Mesendoderm (in vitro differentiated cells): ENCODE data around the gene ELOF1.

Experiments used
- DNase-seq: peaks from one replicate; pipeline ENCODE4 v3.0.0; 2013
- H2AK5ac ChIP-seq: 2 replicates; pipeline ENCODE4 v1.6.1; 2013; ENCODE audit warnings: low read length, inconsistent platforms
- H2BK120ac ChIP-seq: 2 replicates; pipeline ENCODE4 v1.6.1; 2013; ENCODE audit warnings: low read depth, mild to moderate bottlenecking, low read length, moderate library complexity, mixed read lengths
- H2BK15ac ChIP-seq: replicated peaks from 2 replicates; pipeline ENCODE4 v1.6.1; 2013; ENCODE audit warnings: low read depth, mild to moderate bottlenecking, moderate library complexity
- H2BK5ac ChIP-seq: 2 replicates; pipeline ENCODE4 v1.6.1; 2013; ENCODE audit warnings: low read length, inconsistent platforms
- H3K18ac ChIP-seq: 2 replicates; pipeline ENCODE4 v1.6.1; 2013; ENCODE audit warnings: mild to moderate bottlenecking, low read length, mixed read lengths
- H3K23ac ChIP-seq: one replicate; pipeline ENCODE4 v1.6.1; 2013; ENCODE audit warnings: low read length
- H3K27ac ChIP-seq: 2 replicates; pipeline ENCODE4 v1.5.1; 2013; ENCODE audit warnings: low read depth, mild to moderate bottlenecking, inconsistent platforms, low read length, moderate library complexity
- H3K27me3 ChIP-seq: 2 replicates; pipeline ENCODE4 v1.6.1; 2013; ENCODE audit warnings: low read length, control low read depth, mild to moderate bottlenecking, inconsistent platforms; ENCODE audit not compliant: insufficient read depth, poor library complexity
- H3K36me3 ChIP-seq: 2 replicates; pipeline ENCODE4 v1.6.1; 2013; ENCODE audit warnings: low read length, inconsistent platforms; ENCODE audit not compliant: control insufficient read depth, insufficient read depth
- H3K4ac ChIP-seq: one replicate; pipeline ENCODE4 v1.6.1; 2013; ENCODE audit warnings: low read depth, mild to moderate bottlenecking, low read length, moderate library complexity
- H3K4me1 ChIP-seq: 2 replicates; pipeline ENCODE4 v1.6.1; 2013; ENCODE audit warnings: low read depth, low read length, inconsistent platforms; ENCODE audit not compliant: control insufficient read depth
- H3K4me2 ChIP-seq: 2 replicates; pipeline ENCODE4 v1.6.1; 2013; ENCODE audit warnings: low read length
- H3K4me3 ChIP-seq: 2 replicates; pipeline ENCODE4 v1.5.1; 2013; ENCODE audit warnings: mild to moderate bottlenecking, low read length
- H3K56ac ChIP-seq: one replicate; pipeline ENCODE4 v1.6.1; 2013; ENCODE audit warnings: low read length
- H3K79me1 ChIP-seq: 2 replicates; pipeline ENCODE4 v1.6.1; 2013; ENCODE audit warnings: low read length, inconsistent platforms
- H3K79me2 ChIP-seq: 2 replicates; pipeline ENCODE4 v1.6.1; 2013; ENCODE audit warnings: mild to moderate bottlenecking, low read length; ENCODE audit not compliant: control insufficient read depth, insufficient read depth
- H3K9ac ChIP-seq: 2 replicates; pipeline ENCODE4 v1.6.1; 2013; ENCODE audit warnings: low read length, inconsistent platforms
- H4K5ac ChIP-seq: one replicate; pipeline ENCODE4 v1.6.1; 2013; ENCODE audit warnings: low read length
- H4K8ac ChIP-seq: one replicate; pipeline ENCODE4 v1.6.1; 2013; ENCODE audit warnings: low read depth, mild to moderate bottlenecking, control low read depth, low read length, moderate library complexity
- WGBS: extraction: QIAGEN DNeasy Blood & Tissue Kit; methylation state at CpG from one replicate; pipeline ENCODE4 v1.1.7; 2013; ENCODE audit warnings: low lambda C conversion rate, missing lambda C conversion rate; ENCODE audit not compliant: insufficient coverage; ENCODE audit errors: extremely low coverage; 5-methylcytosine and 5-hydroxymethylcytosine counted together

ELOF1 gene

GRCh38 chr19:11597202-11598102, 38.4 kb upstream of the ELOF1 start, which contains the start of gene ZNF627:
TSS of gene ZNF627 (plus strand) at chr19:11597483. CDS start at chr19:11597628, 145 bp downstream.
- Histone ChIP-seq H2AK5ac (peak within 1 kb of the TSS; percentile 92), H3K4me3 (peak within 1 kb of the TSS; percentile 59), H3K56ac (peak within 1 kb of the TSS; percentile 87), H4K5ac (no peak within 1 kb of the TSS), H4K8ac (peak within 1 kb of the TSS; percentile 1), H3K23ac (peak within 1 kb of the TSS; percentile 94), H3K4me2 (peak within 1 kb of the TSS; percentile 49), H3K36me3 (no peaks in the 10 kb centered on the region), H2BK15ac (no peak within 1 kb of the TSS), H3K4me1 (no peaks in the 10 kb centered on the region), H3K79me1 (peaks cover 13% of the 10 kb centered on the region), H3K27ac (peak within 1 kb of the TSS; percentile 14), H3K18ac (peak within 1 kb of the TSS; percentile 72), H3K9ac (peak within 1 kb of the TSS; percentile 66), H2BK5ac (peak within 1 kb of the TSS; percentile 44), H3K27me3 (no peaks in the 10 kb centered on the region), H2BK120ac (no peak within 1 kb of the TSS), H3K79me2 (peaks cover 39% of the 10 kb centered on the region), H3K4ac (peak within 1 kb of the TSS; percentile 94)
- WGBS: no CpG with 5 or more reads among the region's 67 CpGs
- DNase-seq: peak; percentile 99

GRCh38 chr19:11596156-11596555, 37.1 kb upstream of the ELOF1 start:
- peaks cover 29% of the 10 kb centered on the region for H3K79me2 ChIP-seq
- no peak overlapping the region for H2BK5ac ChIP-seq
- H2BK15ac ChIP-seq: no peak overlapping the region
- peaks cover 5% of the 10 kb centered on the region for H3K79me1 ChIP-seq
- H3K27ac ChIP-seq: no peak overlapping the region
- no peak overlapping the region for H3K4me3 ChIP-seq
- H2AK5ac ChIP-seq: no peak overlapping the region
- no peak overlapping the region for H2BK120ac ChIP-seq
- no peaks in the 10 kb centered on the region for H3K36me3 ChIP-seq
- no peak overlapping the region for H3K4ac ChIP-seq
- H4K8ac ChIP-seq: no peak overlapping the region
- no peak overlapping the region for H3K9ac ChIP-seq
- no peaks in the 10 kb centered on the region for H3K4me1 ChIP-seq
- H3K18ac ChIP-seq: no peak overlapping the region
- no peaks in the 10 kb centered on the region for H3K27me3 ChIP-seq
- no peak for DNase-seq
- no peak overlapping the region for H4K5ac ChIP-seq
- peak overlapping the region; percentile 17 for H3K56ac ChIP-seq
- no CpG with 5 or more reads among the region's 10 CpGs for WGBS
- H3K23ac ChIP-seq: peak overlapping the region; percentile 66
- H3K4me2 ChIP-seq: no peak overlapping the region

- Histone ChIP-seq H2BK15ac (no peak overlapping the region), H3K56ac (no peak overlapping the region), H3K4me2 (no peak overlapping the region), H3K4me1 (no peaks in the 10 kb centered on the region), H3K79me2 (peaks cover 14% of the 10 kb centered on the region), H2AK5ac (no peak overlapping the region), H3K36me3 (no peaks in the 10 kb centered on the region), H3K27me3 (no peaks in the 10 kb centered on the region), H3K79me1 (peaks cover under 1% of the 10 kb centered on the region), H3K18ac (no peak overlapping the region), H3K4me3 (no peak overlapping the region), H3K27ac (no peak overlapping the region), H2BK5ac (no peak overlapping the region), H4K5ac (no peak overlapping the region), H3K9ac (no peak overlapping the region), H3K4ac (no peak overlapping the region), H2BK120ac (no peak overlapping the region), H3K23ac (no peak overlapping the region), H4K8ac (no peak overlapping the region)
- no CpG with 5 or more reads among the region's 4 CpGs for WGBS
- DNase-seq: no peak
Measured at GRCh38 chr19:11594084-11594483, 35.1 kb upstream of the ELOF1 start.

GRCh38 chr19:11587975-11588631, 29.1 kb upstream of the ELOF1 start:
- no peaks in the 10 kb centered on the region for H3K79me2 ChIP-seq
- no peak overlapping the region for H3K23ac ChIP-seq
- H3K4ac ChIP-seq: no peak overlapping the region
- no peaks in the 10 kb centered on the region for H3K79me1 ChIP-seq
- no peak overlapping the region for H3K27ac ChIP-seq
- no peak overlapping the region for H4K8ac ChIP-seq
- no CpG with 5 or more reads among the region's 13 CpGs for WGBS
- DNase-seq: no peak
- no peak overlapping the region for H3K56ac ChIP-seq
- no peak overlapping the region for H3K9ac ChIP-seq
- H3K4me2 ChIP-seq: no peak overlapping the region
- H2BK120ac ChIP-seq: no peak overlapping the region
- H3K27me3 ChIP-seq: no peaks in the 10 kb centered on the region
- no peak overlapping the region for H2BK15ac ChIP-seq
- H3K4me1 ChIP-seq: no peaks in the 10 kb centered on the region
- no peak overlapping the region for H4K5ac ChIP-seq
- H3K36me3 ChIP-seq: no peaks in the 10 kb centered on the region
- no peak overlapping the region for H3K18ac ChIP-seq
- H3K4me3 ChIP-seq: no peak overlapping the region
- H2AK5ac ChIP-seq: no peak overlapping the region
- no peak overlapping the region for H2BK5ac ChIP-seq

GRCh38 chr19:11587302-11587974, 28.4 kb upstream of the ELOF1 start:
- no peak overlapping the region for H3K18ac ChIP-seq
- no CpG with 5 or more reads among the region's 7 CpGs for WGBS
- H3K23ac ChIP-seq: no peak overlapping the region
- H3K79me2 ChIP-seq: no peaks in the 10 kb centered on the region
- H3K4me2 ChIP-seq: no peak overlapping the region
- H3K36me3 ChIP-seq: no peaks in the 10 kb centered on the region
- peak; percentile 65 for DNase-seq
- no peak overlapping the region for H3K4ac ChIP-seq
- no peak overlapping the region for H3K56ac ChIP-seq
- no peak overlapping the region for H3K27ac ChIP-seq
- H2BK5ac ChIP-seq: no peak overlapping the region
- H2BK15ac ChIP-seq: no peak overlapping the region
- no peaks in the 10 kb centered on the region for H3K79me1 ChIP-seq
- no peak overlapping the region for H3K4me3 ChIP-seq
- H3K4me1 ChIP-seq: no peaks in the 10 kb centered on the region
- H3K27me3 ChIP-seq: no peaks in the 10 kb centered on the region
- H4K8ac ChIP-seq: no peak overlapping the region
- no peak overlapping the region for H3K9ac ChIP-seq
- no peak overlapping the region for H2AK5ac ChIP-seq
- H2BK120ac ChIP-seq: no peak overlapping the region
- no peak overlapping the region for H4K5ac ChIP-seq
